ENCODE measurements around the gene FITM1. TPM values are rescaled to one million over a fixed set of nuclear protein-coding genes. Genes with fewer than 3 reads are reported as not detected.

FITM1 gene
- total RNA-seq, 4 donors from 2014 or later, result 0.68 TPM; not detected in 3

GRCh38 chr14:24141097-24141880 lies 10.8 kb downstream of the FITM1 start, which contains the start of gene EMC9:
Gene EMC9 (minus strand): TSS chr14:24141591. CDS start chr14:24141304, 287 bp downstream.
- TF ChIP-seq CTCF (IDR thresholded peaks at IDR 0.05; ENCODE audit: low read depth), result no peak

DNA sequence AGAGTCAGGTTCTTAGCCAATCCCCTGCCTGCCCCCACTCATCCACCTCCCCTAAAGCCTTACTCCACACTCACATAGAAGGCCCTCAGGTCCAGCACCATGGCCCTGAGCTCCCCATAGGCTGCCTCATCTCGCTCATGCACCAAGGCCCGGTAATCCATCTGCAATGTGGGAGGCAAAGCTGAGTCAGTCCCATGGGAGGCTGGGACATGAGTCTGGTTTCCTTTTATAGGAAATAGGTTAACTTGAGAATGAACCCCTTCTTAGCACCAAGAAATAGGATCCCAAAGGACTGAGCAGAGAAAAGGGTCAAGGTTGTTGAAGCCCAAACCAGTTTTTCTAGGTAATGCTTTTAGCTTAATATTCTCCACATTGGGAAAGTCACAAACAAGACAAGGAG lies 13.1 kb downstream of the FITM1 start:
- no peak for TF ChIP-seq CTCF (IDR thresholded peaks at IDR 0.05; ENCODE audit: low read depth)

- no peak for TF ChIP-seq CTCF (IDR thresholded peaks at IDR 0.05; ENCODE audit: low read depth)
These were observed 14.0 kb downstream of the FITM1 start for GRCh38 chr14:24144451-24144850.

GRCh38 chr14:24145219-24145618 lies 14.8 kb downstream of the FITM1 start:
- no peak for TF ChIP-seq CTCF (IDR thresholded peaks at IDR 0.05; ENCODE audit: low read depth)

DNA sequence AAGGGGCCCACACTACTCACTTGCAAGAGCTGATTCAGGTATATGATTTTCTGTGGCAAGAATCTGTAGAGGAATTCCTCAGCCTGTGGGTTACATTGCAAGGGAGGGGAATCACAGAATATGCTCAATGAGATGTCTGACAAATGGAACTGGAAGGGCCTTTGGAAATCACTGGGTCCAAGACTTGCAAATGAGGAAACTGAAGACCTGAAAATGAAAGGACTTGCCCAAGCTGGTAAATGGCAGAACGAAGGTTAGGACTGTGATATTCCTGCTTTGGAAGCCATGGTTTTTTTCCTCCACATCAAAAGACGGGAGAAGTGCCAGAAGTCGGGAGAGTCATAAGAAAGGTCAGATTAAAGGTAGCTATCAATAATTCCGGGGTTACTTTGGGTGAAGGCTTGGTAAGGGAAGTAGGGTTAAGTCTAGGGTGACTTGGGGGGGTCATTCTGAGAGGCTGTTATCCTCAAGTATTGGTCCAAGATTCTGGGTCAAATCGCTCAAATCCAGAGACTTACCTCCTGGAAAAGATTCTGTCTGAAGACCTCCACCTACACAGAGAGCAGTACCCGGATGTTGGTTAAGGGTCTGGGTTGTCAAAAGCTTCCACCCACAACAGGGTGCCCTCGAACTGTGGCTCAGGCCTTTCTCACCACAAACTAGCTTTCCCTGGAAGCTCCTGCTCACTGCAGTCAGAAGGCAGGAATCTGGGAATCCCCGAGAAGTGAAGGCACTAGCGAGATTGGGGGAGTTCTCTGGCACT lies 15.4 kb downstream of the FITM1 start:
- no peak for TF ChIP-seq CTCF (IDR thresholded peaks at IDR 0.05; ENCODE audit: low read depth)

DNA sequence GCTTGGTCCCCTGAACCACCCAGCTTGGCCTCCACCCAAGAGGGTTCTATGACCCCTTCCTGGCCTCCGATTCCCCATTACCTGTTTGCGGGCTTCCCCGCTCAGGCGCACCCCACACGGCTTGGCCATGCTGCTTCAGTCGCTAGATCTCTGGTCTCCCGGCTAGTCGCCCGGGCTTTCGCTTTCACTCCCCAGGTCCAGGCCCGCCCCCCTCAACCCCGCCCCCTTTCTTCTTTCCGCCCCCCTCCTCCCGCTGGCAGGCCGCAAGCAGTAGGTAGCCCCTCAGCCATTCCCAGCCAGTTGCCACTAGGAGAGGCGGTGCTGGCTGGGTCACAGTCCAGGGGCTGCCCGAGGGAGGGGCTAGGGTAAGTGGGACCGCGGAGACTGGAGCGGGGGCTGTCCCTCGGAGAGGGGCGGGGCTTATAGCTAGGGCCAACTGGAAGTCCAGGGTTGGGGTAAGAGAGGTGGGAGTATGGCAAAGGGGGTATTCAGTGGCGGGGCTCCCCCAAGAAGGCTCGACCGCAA lies 16.1 kb downstream of the FITM1 start, which contains the start of gene PSME2:
Gene PSME2, minus strand, starts transcription at position 158 of the 525 bp plus-strand sequence. Its CDS starts 29 bp downstream, at position 129.
- TF ChIP-seq CTCF (IDR thresholded peaks at IDR 0.05; ENCODE audit: low read depth), result no peak

Measured in subcutaneous adipose tissue (tissue), 4 donors.